Measurements from ENCODE around the gene SARM1. TPM values are rescaled to one million over a fixed set of nuclear protein-coding genes. Genes with fewer than 3 reads are reported as not detected.

The SARM1 gene
- total RNA-seq, 2 donors from 2014 or later = 1.3 to 2.0 TPM

- no peak overlapping the region for H3K27ac ChIP-seq (ENCODE audit: low read depth, low read length)
- H3K9ac ChIP-seq (ENCODE audit: extremely low read depth, low read length, poor library complexity, severe bottlenecking) = no peak overlapping the region
- H3K27me3 ChIP-seq (ENCODE audit: control insufficient read depth, insufficient read depth, low read length, poor library complexity, severe bottlenecking) = no peaks in the 10 kb centered on the region
- H3K4me3 ChIP-seq (ENCODE audit: low read length) = no peak overlapping the region
- Mint-ChIP-seq H3K4me1 (peaks cover 48% of the 10 kb centered on the region), H3K4me3 (no peak overlapping the region), H3K27me3 (ENCODE audit: insufficient read depth) (peaks cover 15% of the 10 kb centered on the region), H3K36me3 (ENCODE audit: low read depth) (no peaks in the 10 kb centered on the region), H3K27ac (no peak overlapping the region), H3K9me3 (no peaks in the 10 kb centered on the region)
- DNase-seq = peak; percentile 89
- peak; percentile 52 for TF ChIP-seq CTCF (conservative IDR thresholded peaks at IDR 0.05)
- no peaks in the 10 kb centered on the region for H3K36me3 ChIP-seq (ENCODE audit: control insufficient read depth, insufficient read depth, low read length)
- H3K4me1 ChIP-seq (ENCODE audit: control insufficient read depth, insufficient read depth, low read length) = peaks cover 13% of the 10 kb centered on the region
- no peaks in the 10 kb centered on the region for H3K9me3 ChIP-seq (ENCODE audit: control insufficient read depth, low read length)
- WGBS, 2 experiments (ENCODE audit: insufficient coverage in 1 of 2, insufficient read length in 1 of 2) = 56 to 100% methylated on average over 1 to 5 of the region's 5 CpGs
Observed at GRCh38 chr17:28407130-28407973, 35.9 kb downstream of the SARM1 start.

GRCh38 chr17:28407974-28408306 is 36.4 kb downstream of the SARM1 start:
- no peak for DNase-seq
- Mint-ChIP-seq H3K4me3 (no peak overlapping the region), H3K36me3 (ENCODE audit: low read depth) (no peaks in the 10 kb centered on the region), H3K4me1 (peaks cover 43% of the 10 kb centered on the region), H3K9me3 (no peaks in the 10 kb centered on the region), H3K27ac (peak overlapping the region; percentile 2), H3K27me3 (ENCODE audit: insufficient read depth) (peaks cover 17% of the 10 kb centered on the region)
- Histone ChIP-seq H3K27me3 (ENCODE audit: control insufficient read depth, insufficient read depth, low read length, poor library complexity, severe bottlenecking) (no peaks in the 10 kb centered on the region), H3K9me3 (ENCODE audit: control insufficient read depth, low read length) (no peaks in the 10 kb centered on the region), H3K9ac (ENCODE audit: extremely low read depth, low read length, poor library complexity, severe bottlenecking) (no peak overlapping the region), H3K27ac (ENCODE audit: low read depth, low read length) (no peak overlapping the region), H3K4me3 (ENCODE audit: low read length) (no peak overlapping the region), H3K36me3 (ENCODE audit: control insufficient read depth, insufficient read depth, low read length) (no peaks in the 10 kb centered on the region), H3K4me1 (ENCODE audit: control insufficient read depth, insufficient read depth, low read length) (peaks cover 11% of the 10 kb centered on the region)
- 64 to 79% methylated on average over 1 of the region's 1 CpG for WGBS, 2 experiments (ENCODE audit: insufficient coverage in 1 of 2, insufficient read length in 1 of 2)
- TF ChIP-seq CTCF (conservative IDR thresholded peaks at IDR 0.05) = no peak

GRCh38 chr17:28412099-28412498 is 40.6 kb downstream of the SARM1 start:
- Histone ChIP-seq H3K27ac (ENCODE audit: low read depth, low read length) (no peak overlapping the region), H3K4me1 (ENCODE audit: control insufficient read depth, insufficient read depth, low read length) (peaks cover 6% of the 10 kb centered on the region), H3K27me3 (ENCODE audit: control insufficient read depth, insufficient read depth, low read length, poor library complexity, severe bottlenecking) (no peaks in the 10 kb centered on the region), H3K4me3 (ENCODE audit: low read length) (no peak overlapping the region), H3K9me3 (ENCODE audit: control insufficient read depth, low read length) (no peaks in the 10 kb centered on the region), H3K36me3 (ENCODE audit: control insufficient read depth, insufficient read depth, low read length) (no peaks in the 10 kb centered on the region), H3K9ac (ENCODE audit: extremely low read depth, low read length, poor library complexity, severe bottlenecking) (no peak overlapping the region)
- H3K4me3 Mint-ChIP-seq = no peak overlapping the region
- WGBS, 2 experiments (ENCODE audit: insufficient coverage in 1 of 2, insufficient read length in 1 of 2) = 59 to 72% methylated on average over 3 of the region's 3 CpGs
- H3K4me1 Mint-ChIP-seq = peaks cover 23% of the 10 kb centered on the region
- no peak for TF ChIP-seq CTCF (conservative IDR thresholded peaks at IDR 0.05)
- no peak overlapping the region for H3K27ac Mint-ChIP-seq
- DNase-seq = no peak
- H3K9me3 Mint-ChIP-seq = no peaks in the 10 kb centered on the region
- peaks cover 33% of the 10 kb centered on the region for H3K27me3 Mint-ChIP-seq (ENCODE audit: insufficient read depth)
- no peaks in the 10 kb centered on the region for H3K36me3 Mint-ChIP-seq (ENCODE audit: low read depth)
